GM12878 (cell line): ENCODE measurements around the gene PIMREG. TPM values are rescaled to one million over a fixed set of nuclear protein-coding genes. Genes with fewer than 3 reads are reported as not detected.

Experiments
- ATAC-seq: fragments of 200-7000 bp; cut with Tn5 transposase; 3 replicates; pipeline ENCODE4 v1.9.1; 2020; ENCODE audit warnings: mild to moderate bottlenecking, moderate library complexity
- BruUV-seq: library from RNA; stranded (reverse); fragments of 400-500 nt; replicated peaks from 2 replicates; lab custom pipeline; 2021; lab: Mats Ljungman, UMichigan
- CTCF ChIA-PET: fragments of 300-600 bp; sonication (Branson Sonifier 250); formaldehyde crosslinking; extraction: SDS; loops from one replicate; lab custom pipeline; 2021; ENCODE audit warnings: inconsistent platforms; lab: Yijun Ruan, JAX
- POLR2A ChIA-PET: fragments of 350-600 bp; formaldehyde crosslinking; extraction: SDS; loops from one replicate; lab custom pipeline; 2021; ENCODE audit warnings: inconsistent platforms; lab: Charles Lee
- RAD21 ChIA-PET: fragments of 300-600 bp; sonication (Branson Sonifier 250); formaldehyde crosslinking; loops from one replicate; lab custom pipeline; 2023; ENCODE audit warnings: antibody characterized with exemption; ENCODE audit not compliant: unreplicated experiment; lab: Charles Lee
- SMC1A ChIA-PET: fragments of 300-600 bp; sonication (Branson Sonifier 250); formaldehyde crosslinking; loops from one replicate; lab custom pipeline; 2023; ENCODE audit not compliant: unreplicated experiment, uncharacterized antibody; lab: Charles Lee
- DNase-seq: peaks from one replicate; pipeline ENCODE4 v3.0.0-alpha.2; 2011; ENCODE audit warnings: low read depth, low spot score
- FAIRE-seq: peaks from 3 replicates; lab custom pipeline; 2011; peaks lifted over from hg19 to GRCh38; lab: Jason Lieb, UNC
- H2AFZ ChIP-seq: 2 replicates; pipeline ENCODE4 v1.6.0; 2011; ENCODE audit warnings: low read depth, low read length, control low read depth; ENCODE audit not compliant: control insufficient read depth
- H3K27ac ChIP-seq: 2 replicates; pipeline ENCODE4 v1.5.1; 2011; ENCODE audit warnings: control low read depth; ENCODE audit not compliant: control insufficient read depth, insufficient read depth
- H3K27me3 ChIP-seq, 2 experiments: replicated peaks in 1 of 2; 2 replicates each; pipeline versions ENCODE4 v1.6.0 to v1.6.1; 2011; ENCODE audit warnings: low read length in 1 of 2; ENCODE audit not compliant: control insufficient read depth in 2 of 2, insufficient read depth in 2 of 2
- H3K36me3 ChIP-seq, 2 experiments: 2 replicates each; pipeline ENCODE4 v1.5.1; 2011; ENCODE audit warnings: low read length in 1 of 2; ENCODE audit not compliant: control insufficient read depth in 2 of 2, insufficient read depth in 2 of 2
- H3K4me1 ChIP-seq: 2 replicates; pipeline ENCODE4 v1.6.1; 2011; ENCODE audit warnings: mild to moderate bottlenecking, low read length, moderate library complexity, mixed read lengths; ENCODE audit not compliant: control insufficient read depth, insufficient read depth
- H3K4me2 ChIP-seq: 2 replicates; pipeline ENCODE4 v1.6.0; 2011; ENCODE audit warnings: control low read depth; ENCODE audit not compliant: control insufficient read depth, insufficient read depth
- H3K4me3 ChIP-seq: fragments of 200-600 bp; sonication (generic); 2 replicates; pipeline ENCODE4 v1.5.1; 2016
- H3K79me2 ChIP-seq: 2 replicates; pipeline ENCODE4 v1.6.0; 2011; ENCODE audit warnings: low read length; ENCODE audit not compliant: control insufficient read depth, insufficient read depth
- H3K9ac ChIP-seq: 2 replicates; pipeline ENCODE4 v1.8.0; 2011; ENCODE audit warnings: low read length, control low read depth, mixed read lengths; ENCODE audit not compliant: control insufficient read depth, insufficient read depth
- H3K9me3 ChIP-seq: replicated peaks from 3 replicates; pipeline ENCODE4 v1.5.1; 2011; ENCODE audit warnings: mild to moderate bottlenecking, low read length; ENCODE audit not compliant: control insufficient read depth, insufficient read depth
- H4K20me1 ChIP-seq: 2 replicates; pipeline ENCODE4 v1.6.0; 2011; ENCODE audit not compliant: control insufficient read depth, insufficient read depth
- CHD4 ChIP-seq: fragments of 200-600 bp; sonication (generic); IDR thresholded peaks from 2 replicates; pipeline ENCODE4 v1.6.1; 2016; ENCODE audit warnings: mild to moderate bottlenecking
- KDM1A ChIP-seq: fragments of 200-600 bp; sonication (generic); IDR thresholded peaks from 2 replicates; pipeline ENCODE4 v1.6.1; 2016; ENCODE audit warnings: borderline replicate concordance
- NR2C2 ChIP-seq: IDR thresholded peaks from 2 replicates; pipeline ENCODE4 v1.6.1; 2011; ENCODE audit warnings: borderline replicate concordance, low read depth; ENCODE audit not compliant: control insufficient read depth, insufficient read length
- RAD21 ChIP-seq: IDR thresholded peaks from 2 replicates; pipeline ENCODE4 v1.6.1; 2011; ENCODE audit warnings: mild to moderate bottlenecking, low read depth, low read length, moderate library complexity; ENCODE audit not compliant: insufficient read depth
- RB1 ChIP-seq: fragments of 450-650 bp; formaldehyde crosslinking; IDR thresholded peaks from 2 replicates; pipeline ENCODE4 v1.6.1; 2017; ENCODE audit warnings: mild to moderate bottlenecking, borderline replicate concordance
- TAF1 ChIP-seq: IDR thresholded peaks from 2 replicates; pipeline ENCODE4 v1.6.1; 2011; ENCODE audit warnings: mild to moderate bottlenecking, low read depth, low read length, borderline replicate concordance
- TCF7 ChIP-seq: IDR thresholded peaks from 2 replicates; pipeline ENCODE4 v1.6.1; 2014; ENCODE audit warnings: antibody characterized with exemption, borderline replicate concordance
- USF1 ChIP-seq: IDR thresholded peaks from 2 replicates; pipeline ENCODE4 v1.6.1; 2011; ENCODE audit warnings: borderline replicate concordance, low read depth, mild to moderate bottlenecking, moderate library complexity, mixed read lengths, low read length; ENCODE audit not compliant: insufficient read depth; ENCODE audit errors: extremely low read length
- WRNIP1 ChIP-seq: IDR thresholded peaks from 2 replicates; pipeline ENCODE4 v1.6.1; 2011; ENCODE audit warnings: low read depth, low read length, improper control_type of control experiment, borderline replicate concordance
- WGBS: methylation state at CpG from one replicate; pipeline ENCODE4 v1.1.6; 2016; ENCODE audit warnings: low lambda C conversion rate; ENCODE audit not compliant: insufficient replicate concordance, insufficient coverage; ENCODE audit errors: missing lambda C conversion rate; 5-methylcytosine and 5-hydroxymethylcytosine counted together
- in situ Hi-C: fragments of 300-500 bp; cut with MboI; formaldehyde crosslinking; loops from 9 replicates; pipeline ENCODE4 v1.14.3; 2018; ENCODE audit warnings: mixed read lengths
- intact Hi-C: fragments of 100-400 bp; cut with micrococcal nuclease; formaldehyde crosslinking; loops from one replicate; pipeline ENCODE4 v1.14.2; 2022; ENCODE audit not compliant: unreplicated experiment
- polyA plus RNA-seq, 11 experiments: library from polyadenylated mRNA; depleted of rRNA in 4 of 11; unstranded in 6 of 11; stranded (reverse) in 5 of 11; fragments of >200 nt; fragmentation: Nextera tagmentation in 4 of 11; fragmentation: Illumina TruSeq in 1 of 11; extraction: Ambion mirVana in 4 of 11; extraction: Trizol in 1 of 11; gene quantifications; 1 replicate in 1 of 11; 2 replicates in 10 of 11; pipeline versions ENCODE4 v1.2.1 to v1.2.3, GENCODE V29; 2011 to 2016; ENCODE audit warnings: inconsistent platforms in 2 of 11, missing spikeins in 2 of 11, low read depth in 1 of 11
- total RNA-seq, 4 experiments: library from RNA; depleted of rRNA in 3 of 4; stranded (reverse); fragments of >200 nt in 3 of 4; fragmentation: Illumina TruSeq in 1 of 4; extraction: Trizol in 1 of 4; gene quantifications; 2 replicates each; pipeline versions ENCODE4 v1.2.1 to v1.2.3, GENCODE V29; 2013 to 2021
- TF ChIP-seq, protein P1 (sequence below), 3 experiments: IDR thresholded peaks in 2 of 3; conservative IDR thresholded peaks in 1 of 3; 2 replicates each; pipeline ENCODE4 v1.5.1; 2011; ENCODE audit warnings: low read depth in 3 of 3, low read length in 3 of 3, mild to moderate bottlenecking in 3 of 3, control low read depth in 2 of 3, moderate library complexity in 2 of 3, inconsistent platforms in 1 of 3, mixed read lengths in 1 of 3; ENCODE audit not compliant: control insufficient read depth in 2 of 3, insufficient read depth in 1 of 3; ENCODE audit errors: extremely low read depth in 1 of 3
- TF ChIP-seq, protein P2 (sequence below): fragments of 450-650 bp; IDR thresholded peaks from 2 replicates; pipeline ENCODE4 v1.6.1; 2018; ENCODE audit warnings: borderline replicate concordance, mild to moderate bottlenecking; ENCODE audit not compliant: partially characterized antibody

Gene PIMREG
- total and polyA plus RNA-seq, 10 of the 15 experiments (the other 5 are each of a cell fraction or from before 2014, with no cell fraction given), result 2.8 to 35.8 (median 25.2) TPM

DNA sequence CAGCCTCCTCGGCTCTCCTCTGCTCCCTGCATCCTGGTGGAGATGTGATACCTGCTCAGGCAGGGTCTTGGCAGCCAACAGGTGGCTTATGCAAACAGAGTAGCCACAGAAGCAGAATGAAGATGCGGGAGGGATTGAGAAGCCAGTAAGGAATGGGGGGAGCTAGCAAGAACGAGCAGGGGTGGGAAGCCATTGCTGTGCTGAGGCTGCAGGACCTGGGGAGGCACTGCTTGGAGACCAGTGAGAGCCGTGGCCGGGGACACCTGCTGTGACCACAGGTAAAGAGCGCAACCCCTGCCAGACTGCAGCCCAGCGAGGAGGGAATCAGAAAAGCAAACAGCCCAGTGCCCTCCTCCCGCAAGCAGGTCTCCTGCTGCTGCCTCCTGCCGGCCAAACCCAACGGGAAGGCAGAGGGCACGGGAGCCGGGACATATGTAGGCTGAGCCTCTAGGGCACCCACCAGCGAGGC lies 24.0 kb upstream of the PIMREG start:
- Histone ChIP-seq H3K9me3 (no peaks in the 10 kb centered on the region), H3K36me3 (no peaks in the 10 kb centered on the region), H3K4me2 (no peak overlapping the region), H3K27me3 (no peaks in the 10 kb centered on the region; a peak in 2 of 4 replicates), H3K4me3 (no peak overlapping the region), H2AFZ (no peak overlapping the region), H3K27ac (no peak overlapping the region), H4K20me1 (no peaks in the 10 kb centered on the region), H3K79me2 (no peaks in the 10 kb centered on the region), H3K9ac (no peak overlapping the region), H3K4me1 (no peaks in the 10 kb centered on the region)
- BruUV-seq, result no TSS peak
- ChIA-PET POLR2A (no interaction called here), CTCF (interaction anchor here (0.5 to 2.6 kb wide), 4 partner anchors 21 to 832 kb away, joined by 3 to 9 read pairs (median 4); no protein-coding TSS in a partner anchor), RAD21 (no interaction called here), SMC1A (no interaction called here)
- ATAC-seq (peak; percentile 37; the same call in 1 of the 3 replicates), FAIRE-seq (no peak), DNase-seq (no peak)
- 19% methylated on average over 13 of the region's 13 CpGs for WGBS
- intact Hi-C loops, result loop anchor here (1.0 to 5.0 kb wide), 2 partner anchors 713 to 833 kb away; no protein-coding TSS in a partner anchor
- in situ Hi-C loops, result loop anchor here (5.0 to 25.0 kb wide), 2 partner anchors 708 to 833 kb away; no protein-coding TSS in a partner anchor
- TF ChIP-seq RB1 (no peak), USF1 (no peak), KDM1A (no peak), TAF1 (no peak), WRNIP1 (no peak), CHD4 (no peak), RAD21 (0 out of 2 replicates have a peak, but pooled peaks have one; percentile 9), NR2C2 (no peak), TCF7 (no peak)
- TF ChIP-seq, protein P1, sequence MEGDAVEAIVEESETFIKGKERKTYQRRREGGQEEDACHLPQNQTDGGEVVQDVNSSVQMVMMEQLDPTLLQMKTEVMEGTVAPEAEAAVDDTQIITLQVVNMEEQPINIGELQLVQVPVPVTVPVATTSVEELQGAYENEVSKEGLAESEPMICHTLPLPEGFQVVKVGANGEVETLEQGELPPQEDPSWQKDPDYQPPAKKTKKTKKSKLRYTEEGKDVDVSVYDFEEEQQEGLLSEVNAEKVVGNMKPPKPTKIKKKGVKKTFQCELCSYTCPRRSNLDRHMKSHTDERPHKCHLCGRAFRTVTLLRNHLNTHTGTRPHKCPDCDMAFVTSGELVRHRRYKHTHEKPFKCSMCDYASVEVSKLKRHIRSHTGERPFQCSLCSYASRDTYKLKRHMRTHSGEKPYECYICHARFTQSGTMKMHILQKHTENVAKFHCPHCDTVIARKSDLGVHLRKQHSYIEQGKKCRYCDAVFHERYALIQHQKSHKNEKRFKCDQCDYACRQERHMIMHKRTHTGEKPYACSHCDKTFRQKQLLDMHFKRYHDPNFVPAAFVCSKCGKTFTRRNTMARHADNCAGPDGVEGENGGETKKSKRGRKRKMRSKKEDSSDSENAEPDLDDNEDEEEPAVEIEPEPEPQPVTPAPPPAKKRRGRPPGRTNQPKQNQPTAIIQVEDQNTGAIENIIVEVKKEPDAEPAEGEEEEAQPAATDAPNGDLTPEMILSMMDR (IDR thresholded peaks at IDR 0.05 in 2 of 3, conservative IDR thresholded peaks at IDR 0.05 in 1 of 3; ENCODE audit: control insufficient read depth in 2 of 3, extremely low read depth in 1 of 3, insufficient read depth in 1 of 3, low read depth in 3 of 3, low read length in 3 of 3), result peak; percentile 10 to 18 (median 13); a peak in 2 of 6 replicates
- TF ChIP-seq, protein P2, sequence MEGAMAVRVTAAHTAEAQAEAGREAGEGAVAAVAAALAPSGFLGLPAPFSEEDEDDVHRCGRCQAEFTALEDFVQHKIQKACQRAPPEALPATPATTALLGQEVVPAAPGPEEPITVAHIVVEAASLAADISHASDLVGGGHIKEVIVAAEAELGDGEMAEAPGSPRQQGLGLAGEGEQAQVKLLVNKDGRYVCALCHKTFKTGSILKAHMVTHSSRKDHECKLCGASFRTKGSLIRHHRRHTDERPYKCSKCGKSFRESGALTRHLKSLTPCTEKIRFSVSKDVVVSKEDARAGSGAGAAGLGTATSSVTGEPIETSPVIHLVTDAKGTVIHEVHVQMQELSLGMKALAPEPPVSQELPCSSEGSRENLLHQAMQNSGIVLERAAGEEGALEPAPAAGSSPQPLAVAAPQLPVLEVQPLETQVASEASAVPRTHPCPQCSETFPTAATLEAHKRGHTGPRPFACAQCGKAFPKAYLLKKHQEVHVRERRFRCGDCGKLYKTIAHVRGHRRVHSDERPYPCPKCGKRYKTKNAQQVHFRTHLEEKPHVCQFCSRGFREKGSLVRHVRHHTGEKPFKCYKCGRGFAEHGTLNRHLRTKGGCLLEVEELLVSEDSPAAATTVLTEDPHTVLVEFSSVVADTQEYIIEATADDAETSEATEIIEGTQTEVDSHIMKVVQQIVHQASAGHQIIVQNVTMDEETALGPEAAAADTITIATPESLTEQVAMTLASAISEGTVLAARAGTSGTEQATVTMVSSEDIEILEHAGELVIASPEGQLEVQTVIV, result no peak
